IPS DF 6.9 (cell line): Measurements from ENCODE around the gene G6PC3.
"Not testable (repeated sequence)": the region's sequence is repeated elsewhere in the genome, so short reads cannot be mapped to it uniquely, and the experiment has no call there.

Experiments
- DNase-seq: peaks from one replicate; pipeline ENCODE4 v3.0.0-alpha.2; 2013; ENCODE audit warnings: low read depth, low spot score
- H3K27ac ChIP-seq: one replicate; pipeline ENCODE4 v1.5.1; 2013; ENCODE audit warnings: low read length, control low read depth
- H3K27me3 ChIP-seq: 2 replicates; pipeline ENCODE4 v1.6.1; 2013; ENCODE audit warnings: mild to moderate bottlenecking, low read length; ENCODE audit not compliant: control insufficient read depth, insufficient read depth
- H3K36me3 ChIP-seq: 2 replicates; pipeline ENCODE4 v1.6.1; 2013; ENCODE audit warnings: low read length; ENCODE audit not compliant: control insufficient read depth, insufficient read depth
- H3K4me1 ChIP-seq: 2 replicates; pipeline ENCODE4 v1.6.1; 2013; ENCODE audit warnings: low read length; ENCODE audit not compliant: control insufficient read depth, insufficient read depth
- H3K4me3 ChIP-seq: 2 replicates; pipeline ENCODE4 v1.5.1; 2013; ENCODE audit warnings: mild to moderate bottlenecking, low read length
- H3K9me3 ChIP-seq: 2 replicates; pipeline ENCODE4 v1.6.1; 2013; ENCODE audit warnings: low read length, inconsistent platforms; ENCODE audit not compliant: control insufficient read depth, insufficient read depth
- WGBS: extraction: QIAGEN DNeasy Blood & Tissue Kit; methylation state at CpG from one replicate; pipeline ENCODE4 v1.1.7; 2013; ENCODE audit warnings: mixed read lengths, missing lambda C conversion rate; ENCODE audit not compliant: insufficient read length, insufficient coverage; 5-methylcytosine and 5-hydroxymethylcytosine counted together

The G6PC3 gene

GRCh38 chr17:44037471-44037870 is 33.1 kb upstream of the G6PC3 start:
- Histone ChIP-seq H3K4me1 (no peaks in the 10 kb centered on the region), H3K27ac (no peak overlapping the region), H3K27me3 (no peaks in the 10 kb centered on the region), H3K36me3 (peaks cover 24% of the 10 kb centered on the region), H3K4me3 (no peak overlapping the region), H3K9me3 (no peaks in the 10 kb centered on the region)
- DNase-seq = no peak
- no CpG with 5 or more reads among the region's 2 CpGs for WGBS

- DNase-seq = no peak
- no peaks in the 10 kb centered on the region for H3K4me1 ChIP-seq
- no CpG with 5 or more reads among the region's 3 CpGs for WGBS
- H3K36me3 ChIP-seq = peaks cover 21% of the 10 kb centered on the region
- no peak overlapping the region for H3K4me3 ChIP-seq
- H3K27me3 ChIP-seq = no peaks in the 10 kb centered on the region
- no peak overlapping the region for H3K27ac ChIP-seq
- no peaks in the 10 kb centered on the region for H3K9me3 ChIP-seq
Observed at GRCh38 chr17:44038604-44039011, 31.9 kb upstream of the G6PC3 start.

- peaks cover 14% of the 10 kb centered on the region for H3K36me3 ChIP-seq
Observed at GRCh38 chr17:44039829-44040635, 30.5 kb upstream of the G6PC3 start.

GRCh38 chr17:44043272-44043696 is 27.3 kb upstream of the G6PC3 start:
- Histone ChIP-seq H3K4me3 (no peak overlapping the region), H3K27me3 (no peaks in the 10 kb centered on the region), H3K4me1 (no peaks in the 10 kb centered on the region), H3K9me3 (no peaks in the 10 kb centered on the region), H3K27ac (no peak overlapping the region), H3K36me3 (peaks cover 5% of the 10 kb centered on the region; the same call in 1 of the 2 replicates)
- no CpG with 5 or more reads among the region's 4 CpGs for WGBS
- DNase-seq = no peak

More at GRCh38 chr17:44039829-44040635, 30.5 kb upstream of the G6PC3 start:
- no peaks in the 10 kb centered on the region for H3K9me3 ChIP-seq
- no peak overlapping the region for H3K4me3 ChIP-seq
- no peak overlapping the region for H3K27ac ChIP-seq
- no peak for DNase-seq
- H3K27me3 ChIP-seq = no peaks in the 10 kb centered on the region
- WGBS = no CpG with 5 or more reads among the region's 6 CpGs
- H3K4me1 ChIP-seq = no peaks in the 10 kb centered on the region

GRCh38 chr17:44044071-44044470 is 26.5 kb upstream of the G6PC3 start:
- Histone ChIP-seq H3K9me3 (no peaks in the 10 kb centered on the region), H3K4me3 (no peak overlapping the region), H3K27me3 (no peaks in the 10 kb centered on the region), H3K4me1 (no peaks in the 10 kb centered on the region), H3K27ac (no peak overlapping the region), H3K36me3 (peaks cover 5% of the 10 kb centered on the region; the same call in 1 of the 2 replicates)
- DNase-seq = no peak
- no CpG with 5 or more reads among the region's 1 CpG for WGBS

- Histone ChIP-seq H3K9me3 (no peaks in the 10 kb centered on the region), H3K4me1 (no peaks in the 10 kb centered on the region), H3K27me3 (no peaks in the 10 kb centered on the region), H3K27ac (no peak overlapping the region), H3K4me3 (no peak overlapping the region), H3K36me3 (peaks cover 7% of the 10 kb centered on the region; the same call in 1 of the 2 replicates)
- no CpG with 5 or more reads among the region's 4 CpGs for WGBS
- no peak for DNase-seq
Observed at GRCh38 chr17:44045486-44045885, 25.0 kb upstream of the G6PC3 start.

- peaks cover 11% of the 10 kb centered on the region; the same call in 1 of the 2 replicates for H3K36me3 ChIP-seq
- not testable (repeated sequence) for DNase-seq
- no CpG with 5 or more reads among the region's 7 CpGs for WGBS
Observed at GRCh38 chr17:44046893-44047292, 23.6 kb upstream of the G6PC3 start.

GRCh38 chr17:44049294-44050060 is 21.1 kb upstream of the G6PC3 start:
- H3K9me3 ChIP-seq = no peaks in the 10 kb centered on the region
- H3K4me1 ChIP-seq = no peaks in the 10 kb centered on the region
- no peak overlapping the region for H3K27ac ChIP-seq
- WGBS = no CpG with 5 or more reads among the region's 9 CpGs
- no peaks in the 10 kb centered on the region for H3K27me3 ChIP-seq
- no peak for DNase-seq
- peaks cover 26% of the 10 kb centered on the region; the same call in 1 of the 2 replicates for H3K36me3 ChIP-seq
- H3K4me3 ChIP-seq = no peak overlapping the region

More at GRCh38 chr17:44046893-44047292, 23.6 kb upstream of the G6PC3 start:
- H3K27ac ChIP-seq, H3K27me3 ChIP-seq, H3K4me1 ChIP-seq, H3K4me3 ChIP-seq, H3K9me3 ChIP-seq: not testable (repeated sequence)

GRCh38 chr17:44053125-44053872 is 17.2 kb upstream of the G6PC3 start:
- Histone ChIP-seq H3K27me3 (no peaks in the 10 kb centered on the region), H3K4me3 (no peak overlapping the region), H3K9me3 (no peaks in the 10 kb centered on the region), H3K36me3 (peaks cover 26% of the 10 kb centered on the region; the same call in 1 of the 2 replicates), H3K27ac (no peak overlapping the region), H3K4me1 (no peaks in the 10 kb centered on the region)
- WGBS = no CpG with 5 or more reads among the region's 3 CpGs
- DNase-seq = no peak
